Measurements from ENCODE around the gene UBE2U. TPM values are rescaled to one million over a fixed set of nuclear protein-coding genes. Genes with fewer than 3 reads are reported as not detected.
"Not testable (repeated sequence)": the region's sequence is repeated elsewhere in the genome, so short reads cannot be mapped to it uniquely, and the experiment has no call there.

Gene UBE2U
- total RNA-seq, 3 donors from 2014 or later, result not detected

DNA sequence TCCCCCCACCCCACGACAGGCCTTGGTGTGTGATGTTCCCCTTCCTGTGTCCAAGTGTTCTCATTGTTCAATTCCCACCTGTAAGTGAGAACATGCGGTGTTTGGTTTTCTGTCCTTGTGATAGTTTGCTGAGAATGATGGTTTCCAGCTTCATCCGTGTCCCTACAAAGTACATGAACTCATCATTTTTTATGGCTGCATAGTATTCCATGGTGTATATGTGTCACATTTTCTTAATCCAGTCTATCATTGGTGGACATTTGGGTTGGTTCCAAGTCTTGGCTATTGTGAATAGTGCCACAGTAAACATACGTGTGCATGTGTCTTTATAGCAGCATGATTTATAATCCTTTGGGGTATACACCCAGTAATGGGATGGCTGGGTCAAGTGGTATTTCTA, 36.1 kb downstream of the UBE2U start:
- H3K4me3 Mint-ChIP-seq; H3K36me3 Mint-ChIP-seq (ENCODE audit: insufficient read depth); ATAC-seq; H3K27me3 Mint-ChIP-seq (ENCODE audit: low read depth); H3K9me3 Mint-ChIP-seq; H3K4me1 Mint-ChIP-seq (ENCODE audit: low read depth); DNase-seq: not testable (repeated sequence)

DNA sequence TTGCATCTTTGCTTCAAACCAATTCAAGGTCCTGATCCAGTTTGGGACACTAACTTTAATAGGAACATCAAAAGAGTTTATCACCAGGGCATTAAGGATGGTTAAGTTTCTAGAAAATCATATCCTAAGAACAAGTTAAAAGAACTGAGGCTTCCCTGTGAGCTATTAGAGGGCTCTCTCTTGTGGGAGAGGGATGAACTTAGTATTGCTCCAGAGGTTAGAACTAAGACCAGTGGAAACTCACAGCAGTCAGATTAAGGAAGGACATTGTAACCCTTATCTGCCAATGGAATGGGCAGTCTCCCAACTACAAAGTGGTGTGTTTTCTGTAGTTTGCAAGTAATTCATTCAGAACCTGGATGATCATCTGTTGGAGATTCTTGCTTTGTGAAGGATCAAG, 36.8 kb downstream of the UBE2U start:
- peaks cover 15% of the 10 kb centered on the region for H3K4me1 Mint-ChIP-seq (ENCODE audit: low read depth)
- H3K4me3 Mint-ChIP-seq, result no peak overlapping the region
- peaks cover 2% of the 10 kb centered on the region for H3K27me3 Mint-ChIP-seq (ENCODE audit: low read depth)
- ATAC-seq (no peak), DNase-seq (no peak)
- no peaks in the 10 kb centered on the region for H3K36me3 Mint-ChIP-seq (ENCODE audit: insufficient read depth)
- H3K9me3 Mint-ChIP-seq, result no peaks in the 10 kb centered on the region

DNA sequence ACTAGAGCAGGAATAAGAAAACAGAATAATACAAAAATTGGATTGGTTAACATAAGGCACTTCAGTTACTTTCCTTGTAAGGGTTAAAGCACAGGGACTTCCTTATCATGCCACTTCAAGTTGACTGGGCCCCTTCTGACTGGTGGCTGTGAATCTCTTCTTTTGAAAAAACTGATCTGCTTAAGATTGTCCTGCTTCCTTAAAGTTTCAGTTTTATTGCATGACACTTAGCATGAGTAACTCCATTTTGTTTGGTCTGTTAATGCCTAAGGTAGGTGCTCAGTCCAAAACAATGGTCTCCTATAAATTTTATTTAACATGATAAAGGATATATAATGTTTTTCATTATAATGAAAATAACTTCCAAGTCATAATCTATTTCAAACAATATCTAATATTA, 37.6 kb downstream of the UBE2U start:
- Mint-ChIP-seq H3K9me3 (no peaks in the 10 kb centered on the region), H3K36me3 (ENCODE audit: insufficient read depth) (no peaks in the 10 kb centered on the region), H3K27me3 (ENCODE audit: low read depth) (peaks cover 2% of the 10 kb centered on the region), H3K4me1 (ENCODE audit: low read depth) (peaks cover 20% of the 10 kb centered on the region), H3K4me3 (no peak overlapping the region)
- no peak for ATAC-seq
- DNase-seq, result no peak

DNA sequence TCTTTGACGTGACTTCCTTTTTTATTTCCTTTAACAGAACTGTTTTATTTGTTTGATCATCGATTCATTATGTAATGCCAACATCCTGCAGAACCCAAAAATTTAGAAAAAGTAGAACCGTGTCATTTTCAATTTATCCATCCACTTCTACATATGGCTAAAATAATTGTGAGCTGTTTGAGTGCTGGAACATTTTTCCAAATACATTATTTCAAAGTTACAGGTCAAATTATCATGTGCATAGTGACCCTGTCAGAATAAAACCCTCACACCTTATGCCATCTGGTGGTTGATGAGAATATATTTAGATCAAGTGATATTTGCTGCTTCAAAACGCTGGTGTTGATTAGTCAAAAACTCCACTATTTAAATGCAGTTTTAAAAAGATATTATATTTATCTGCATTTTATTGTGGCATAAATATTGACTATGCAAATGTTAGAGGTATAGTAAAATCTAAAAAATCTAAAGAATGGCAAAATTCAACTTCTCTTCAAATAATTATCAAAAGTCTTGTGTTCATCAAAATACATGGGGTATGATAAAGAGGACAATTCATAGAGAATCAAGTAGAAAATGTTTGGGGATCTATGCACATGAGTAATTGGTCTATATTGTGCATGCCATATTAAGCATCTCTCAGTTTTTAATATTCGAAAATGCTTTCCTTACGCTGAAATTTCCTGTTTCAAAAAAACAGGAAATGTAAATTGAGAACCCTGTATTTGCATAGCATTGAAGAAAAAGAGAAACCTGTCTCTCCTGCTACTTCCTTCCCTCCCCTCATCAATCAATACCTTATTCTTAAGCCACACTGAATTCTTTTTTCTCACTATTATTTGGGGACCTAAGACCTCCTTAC, 39.7 kb downstream of the UBE2U start:
- Mint-ChIP-seq H3K4me3 (peak overlapping the region; percentile 57), H3K36me3 (ENCODE audit: insufficient read depth) (no peaks in the 10 kb centered on the region), H3K4me1 (ENCODE audit: low read depth) (peaks cover 20% of the 10 kb centered on the region), H3K9me3 (no peaks in the 10 kb centered on the region), H3K27me3 (ENCODE audit: low read depth) (peaks cover 10% of the 10 kb centered on the region)
- ATAC-seq, result peak in 1 of 2 donors; percentile 38
- no peak for DNase-seq

DNA sequence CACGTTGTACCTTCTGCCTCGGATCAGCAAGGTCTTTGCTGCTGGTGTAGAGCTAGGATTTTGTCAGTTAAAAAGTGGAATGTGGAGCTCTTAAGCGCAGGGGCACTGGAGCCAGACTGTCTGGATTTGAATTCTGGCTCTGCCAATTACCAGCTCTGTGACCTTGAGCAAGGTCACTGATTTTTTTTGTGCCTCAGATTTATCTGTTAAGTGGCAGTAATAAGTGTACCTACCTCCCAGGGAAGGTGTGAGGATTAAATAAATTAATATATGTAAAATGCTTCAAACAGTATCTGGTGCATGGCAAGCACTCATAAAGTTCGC, 40.3 kb downstream of the UBE2U start:
- Mint-ChIP-seq H3K4me1 (ENCODE audit: low read depth) (peaks cover 20% of the 10 kb centered on the region), H3K9me3 (no peaks in the 10 kb centered on the region), H3K27me3 (ENCODE audit: low read depth) (peaks cover 13% of the 10 kb centered on the region), H3K4me3 (peak overlapping the region; percentile 57), H3K36me3 (ENCODE audit: insufficient read depth) (no peaks in the 10 kb centered on the region)
- no peak for ATAC-seq
- no peak for DNase-seq

DNA sequence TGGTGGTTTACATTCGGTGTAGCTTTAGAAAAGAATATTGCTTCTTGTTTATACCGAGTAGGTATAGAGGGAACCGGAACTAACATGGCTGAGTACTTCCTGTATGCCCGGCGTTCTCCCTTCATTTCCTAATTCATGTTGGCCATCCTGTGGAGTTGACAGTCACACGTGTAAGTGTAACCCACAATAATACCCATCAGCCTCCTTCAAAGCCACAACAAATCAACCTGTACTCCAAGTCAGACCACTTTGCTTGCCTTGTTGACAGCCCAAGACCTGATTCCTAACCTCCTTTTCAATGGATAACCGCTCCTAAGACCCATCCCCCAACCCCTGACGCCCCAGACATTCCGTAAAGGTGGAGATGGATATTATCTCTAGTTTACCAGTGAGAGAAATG, 42.1 kb downstream of the UBE2U start:
- H3K9me3 Mint-ChIP-seq, result no peaks in the 10 kb centered on the region
- peaks cover 20% of the 10 kb centered on the region for H3K4me1 Mint-ChIP-seq (ENCODE audit: low read depth)
- DNase-seq (no peak), ATAC-seq (peak in 1 of 2 donors; percentile 30)
- peak overlapping the region; percentile 19 for H3K4me3 Mint-ChIP-seq
- no peaks in the 10 kb centered on the region for H3K36me3 Mint-ChIP-seq (ENCODE audit: insufficient read depth)
- H3K27me3 Mint-ChIP-seq (ENCODE audit: low read depth), result peaks cover 19% of the 10 kb centered on the region

DNA sequence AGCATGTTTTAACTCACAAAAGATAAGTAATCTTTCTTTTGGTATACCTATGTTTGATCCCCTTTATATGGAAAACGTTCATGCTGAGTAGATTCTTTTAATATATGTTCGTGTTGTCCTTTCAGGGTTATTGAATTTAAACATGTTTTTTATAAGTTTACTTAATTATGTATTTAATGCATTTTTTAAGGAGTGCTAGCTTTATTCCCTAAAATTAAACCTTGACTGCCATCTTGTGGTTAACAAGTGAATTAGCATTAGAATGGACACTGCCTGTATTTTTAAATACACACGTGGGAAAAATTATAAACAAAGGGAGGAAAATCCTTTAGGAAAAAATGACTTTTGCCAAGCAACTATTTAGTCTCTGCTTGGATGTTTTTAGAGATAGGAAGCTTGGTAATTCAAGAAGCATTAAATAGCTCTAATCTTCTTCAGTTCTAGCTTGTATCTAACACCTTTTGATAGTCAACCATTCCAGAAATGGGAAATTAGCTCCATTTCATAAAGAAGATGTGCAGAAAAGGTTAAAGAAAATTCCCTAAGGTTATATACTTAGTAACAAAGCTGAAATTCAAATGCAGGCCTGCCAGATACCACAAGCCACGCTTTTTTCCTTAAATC, 43.0 kb downstream of the UBE2U start:
- ATAC-seq (no peak), DNase-seq (no peak)
- no peak overlapping the region for H3K4me3 Mint-ChIP-seq
- peaks cover 20% of the 10 kb centered on the region for H3K4me1 Mint-ChIP-seq (ENCODE audit: low read depth)
- no peaks in the 10 kb centered on the region for H3K9me3 Mint-ChIP-seq
- no peaks in the 10 kb centered on the region for H3K36me3 Mint-ChIP-seq (ENCODE audit: insufficient read depth)
- peaks cover 21% of the 10 kb centered on the region for H3K27me3 Mint-ChIP-seq (ENCODE audit: low read depth)

DNA sequence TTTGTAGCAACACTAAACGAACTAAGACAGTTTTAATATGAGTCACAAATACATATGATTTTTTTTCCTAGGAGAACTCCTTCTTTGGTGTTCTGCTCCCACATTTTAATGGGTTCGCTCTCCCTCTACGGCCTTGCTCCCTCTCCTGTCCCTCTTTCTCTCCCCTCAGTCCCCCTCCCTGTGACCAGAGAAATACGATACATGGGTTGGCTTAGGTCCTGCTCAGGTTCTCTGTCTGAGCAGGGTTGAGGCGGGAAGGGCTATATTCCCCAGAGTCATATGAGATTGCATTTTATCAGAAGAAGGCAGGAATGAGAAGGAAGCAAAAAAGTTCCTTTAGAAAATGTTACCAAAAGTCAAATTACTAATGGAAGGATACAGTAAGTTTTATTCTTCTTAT, 44.6 kb downstream of the UBE2U start:
- Mint-ChIP-seq H3K4me1 (ENCODE audit: low read depth) (peaks cover 17% of the 10 kb centered on the region), H3K27me3 (ENCODE audit: low read depth) (peaks cover 28% of the 10 kb centered on the region), H3K9me3 (peaks cover 3% of the 10 kb centered on the region), H3K36me3 (ENCODE audit: insufficient read depth) (no peaks in the 10 kb centered on the region), H3K4me3 (no peak overlapping the region)
- no peak for DNase-seq
- ATAC-seq, result no peak

DNA sequence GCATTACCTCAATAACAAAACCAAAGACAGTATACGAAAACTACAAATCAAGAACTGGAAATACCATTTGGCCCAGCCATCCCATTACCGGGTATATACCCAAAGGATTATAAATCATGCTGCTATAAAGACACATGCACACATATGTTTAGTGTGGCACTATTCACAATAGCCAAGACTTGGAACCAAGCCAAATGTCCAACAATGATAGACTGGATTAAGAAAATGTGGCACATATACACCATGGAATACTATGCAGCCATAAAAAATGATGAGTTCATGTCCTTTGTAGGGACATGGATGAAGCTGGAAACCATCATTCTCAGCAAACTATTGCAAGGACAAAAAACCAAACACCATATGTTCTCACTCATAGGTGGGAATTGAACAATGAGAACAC, 47.0 kb downstream of the UBE2U start:
- ATAC-seq, result not testable (repeated sequence)

DNA sequence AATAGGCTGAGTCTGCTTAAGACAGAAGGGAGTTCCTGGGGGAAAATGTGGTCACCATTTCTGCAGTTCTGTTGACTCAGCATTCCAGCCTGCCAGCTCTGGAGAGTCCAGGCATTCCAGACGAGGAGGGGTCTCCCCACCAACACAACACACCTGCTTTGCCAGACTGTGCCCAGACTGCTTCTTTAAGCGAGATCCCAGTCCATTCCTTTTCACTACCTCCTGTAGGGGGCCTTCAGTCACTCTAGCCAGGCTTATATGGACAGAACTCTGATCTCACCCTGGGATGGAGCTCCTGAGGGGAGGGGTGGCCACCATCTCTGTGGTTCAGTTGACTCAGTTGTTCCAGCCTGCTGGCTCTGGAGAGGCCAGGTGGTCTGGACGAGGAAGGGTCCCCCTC, 48.5 kb downstream of the UBE2U start:
- no peak overlapping the region for H3K4me3 Mint-ChIP-seq
- no peak for ATAC-seq
- H3K4me1 Mint-ChIP-seq (ENCODE audit: low read depth), result no peaks in the 10 kb centered on the region
- peaks cover 47% of the 10 kb centered on the region for H3K27me3 Mint-ChIP-seq (ENCODE audit: low read depth)
- H3K9me3 Mint-ChIP-seq, result peaks cover 7% of the 10 kb centered on the region
- no peak for DNase-seq
- H3K36me3 Mint-ChIP-seq (ENCODE audit: insufficient read depth), result no peaks in the 10 kb centered on the region

More for the DNA sequence above, 47.0 kb downstream of the UBE2U start:
- DNase-seq; H3K36me3 Mint-ChIP-seq (ENCODE audit: insufficient read depth); H3K4me1 Mint-ChIP-seq (ENCODE audit: low read depth); H3K9me3 Mint-ChIP-seq; H3K4me3 Mint-ChIP-seq: not testable (repeated sequence)
- peaks cover 48% of the 10 kb centered on the region for H3K27me3 Mint-ChIP-seq (ENCODE audit: low read depth)

DNA sequence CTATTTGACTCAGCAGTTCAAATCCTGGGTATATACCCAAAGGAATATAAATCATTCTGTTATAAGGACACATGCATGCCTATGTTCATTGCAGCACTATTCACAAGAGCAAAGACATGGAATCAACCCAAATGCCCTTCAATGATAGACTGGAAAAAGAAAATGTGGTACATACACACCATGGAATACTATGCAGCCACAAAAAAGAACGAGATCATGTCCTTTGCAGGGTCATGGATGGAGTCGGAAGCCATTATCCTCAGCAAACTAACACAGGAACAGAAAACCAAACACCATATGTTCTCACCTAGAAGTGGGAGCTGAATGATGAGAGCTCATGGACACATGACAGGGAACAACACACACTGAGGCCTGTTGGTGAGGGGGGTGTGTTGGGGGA, 53.8 kb downstream of the UBE2U start:
- not testable (repeated sequence) for ATAC-seq; H3K4me3 Mint-ChIP-seq; DNase-seq; H3K9me3 Mint-ChIP-seq; H3K36me3 Mint-ChIP-seq (ENCODE audit: insufficient read depth); H3K4me1 Mint-ChIP-seq (ENCODE audit: low read depth)
- peaks cover 34% of the 10 kb centered on the region for H3K27me3 Mint-ChIP-seq (ENCODE audit: low read depth)

DNA sequence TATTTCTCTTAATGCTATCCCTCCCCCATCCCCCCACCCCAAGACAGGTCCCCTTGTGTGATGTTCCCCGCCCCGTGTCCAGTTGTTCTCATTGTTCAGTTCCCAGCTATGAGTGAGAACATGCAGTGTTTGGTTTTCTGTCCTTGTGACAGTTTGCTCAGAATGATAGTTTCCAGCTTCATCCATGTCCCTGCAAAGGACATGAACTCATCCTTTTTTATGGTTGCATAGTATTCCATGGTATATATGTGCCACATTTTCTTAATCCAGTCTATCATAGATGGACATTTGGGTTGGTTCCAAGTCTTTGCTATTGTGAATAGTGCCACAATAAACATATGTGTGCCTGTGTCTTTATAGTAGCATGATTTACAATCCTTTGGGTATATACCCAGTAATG, 55.0 kb downstream of the UBE2U start:
- ATAC-seq; H3K36me3 Mint-ChIP-seq (ENCODE audit: insufficient read depth); H3K4me3 Mint-ChIP-seq; H3K9me3 Mint-ChIP-seq; DNase-seq; H3K4me1 Mint-ChIP-seq (ENCODE audit: low read depth): not testable (repeated sequence)
- peaks cover 36% of the 10 kb centered on the region for H3K27me3 Mint-ChIP-seq (ENCODE audit: low read depth)

DNA sequence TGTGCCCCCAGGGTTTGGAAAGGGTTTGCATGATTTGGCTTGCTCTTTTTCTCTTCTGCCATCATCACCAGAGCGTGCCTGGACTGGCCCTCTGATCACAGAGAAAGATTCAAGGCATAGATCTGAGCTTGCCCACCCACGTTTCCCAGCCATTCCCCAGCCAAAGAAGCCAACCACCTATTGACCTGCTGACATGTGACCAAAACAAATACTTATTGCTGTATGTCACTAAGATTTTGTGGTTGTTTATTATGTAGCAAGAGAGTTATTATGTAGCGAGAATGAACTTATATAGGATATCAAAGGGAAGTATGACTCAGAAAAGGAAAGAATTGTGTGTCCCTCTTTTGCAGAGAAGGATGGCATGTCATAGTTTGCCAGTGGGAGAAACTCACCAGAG, 59.9 kb downstream of the UBE2U start:
- H3K36me3 Mint-ChIP-seq (ENCODE audit: insufficient read depth), result no peaks in the 10 kb centered on the region
- no peaks in the 10 kb centered on the region for H3K4me1 Mint-ChIP-seq (ENCODE audit: low read depth)
- ATAC-seq, result no peak
- H3K4me3 Mint-ChIP-seq, result no peak overlapping the region
- no peaks in the 10 kb centered on the region for H3K9me3 Mint-ChIP-seq
- no peak for DNase-seq
- peaks cover 21% of the 10 kb centered on the region for H3K27me3 Mint-ChIP-seq (ENCODE audit: low read depth)

DNA sequence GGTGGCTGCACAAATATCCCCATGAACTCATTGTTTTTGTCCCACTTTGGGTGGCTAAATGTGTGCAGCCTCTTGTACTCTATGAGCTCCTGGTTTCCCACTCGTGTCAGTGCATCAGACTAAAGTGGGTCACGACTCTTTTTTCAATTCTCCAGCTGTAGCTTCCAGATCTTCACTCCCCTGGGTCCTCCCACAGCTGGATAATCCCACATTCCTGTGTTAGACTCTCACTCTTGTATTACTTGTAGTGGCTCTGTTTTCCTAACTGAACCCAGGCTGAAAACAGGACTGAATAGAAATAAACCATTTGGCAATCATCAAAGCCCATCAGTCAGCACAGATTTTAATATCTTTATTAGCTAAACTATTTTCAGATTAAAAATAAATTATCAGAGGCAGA, 60.4 kb downstream of the UBE2U start:
- DNase-seq, result no peak
- H3K27me3 Mint-ChIP-seq (ENCODE audit: low read depth), result peaks cover 21% of the 10 kb centered on the region
- ATAC-seq, result no peak
- no peak overlapping the region for H3K4me3 Mint-ChIP-seq
- no peaks in the 10 kb centered on the region for H3K4me1 Mint-ChIP-seq (ENCODE audit: low read depth)
- H3K36me3 Mint-ChIP-seq (ENCODE audit: insufficient read depth), result no peaks in the 10 kb centered on the region
- H3K9me3 Mint-ChIP-seq, result no peaks in the 10 kb centered on the region

DNA sequence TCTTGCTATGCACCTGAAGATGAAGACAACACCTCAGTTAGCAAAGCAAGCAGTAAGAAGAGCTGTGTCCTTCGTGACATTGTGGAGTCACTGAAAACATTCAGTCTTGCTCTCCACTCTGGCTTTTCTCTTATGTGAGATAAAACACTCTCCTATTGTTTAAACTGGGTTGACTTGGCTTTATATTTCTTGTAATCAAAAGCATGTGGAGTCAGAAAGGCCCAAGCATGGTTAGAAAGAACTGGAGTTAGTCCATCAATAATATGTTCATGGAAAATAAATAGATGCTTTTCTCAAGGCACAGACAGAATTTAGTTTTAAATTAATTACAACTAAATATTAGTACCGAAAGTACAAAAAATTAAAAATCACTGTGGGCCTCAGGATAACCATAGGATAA, 61.7 kb downstream of the UBE2U start:
- no peak for ATAC-seq
- no peak overlapping the region for H3K4me3 Mint-ChIP-seq
- no peaks in the 10 kb centered on the region for H3K36me3 Mint-ChIP-seq (ENCODE audit: insufficient read depth)
- no peaks in the 10 kb centered on the region for H3K4me1 Mint-ChIP-seq (ENCODE audit: low read depth)
- peaks cover 21% of the 10 kb centered on the region for H3K27me3 Mint-ChIP-seq (ENCODE audit: low read depth)
- no peak for DNase-seq
- H3K9me3 Mint-ChIP-seq, result no peaks in the 10 kb centered on the region

All from activated T-cell treated with anti-CD3 and anti-CD28 coated beads, Interleukin-2, amount 50 U/mL, for 4 hours (primary cell).